ENCODE data around the gene RNF115.

DNA sequence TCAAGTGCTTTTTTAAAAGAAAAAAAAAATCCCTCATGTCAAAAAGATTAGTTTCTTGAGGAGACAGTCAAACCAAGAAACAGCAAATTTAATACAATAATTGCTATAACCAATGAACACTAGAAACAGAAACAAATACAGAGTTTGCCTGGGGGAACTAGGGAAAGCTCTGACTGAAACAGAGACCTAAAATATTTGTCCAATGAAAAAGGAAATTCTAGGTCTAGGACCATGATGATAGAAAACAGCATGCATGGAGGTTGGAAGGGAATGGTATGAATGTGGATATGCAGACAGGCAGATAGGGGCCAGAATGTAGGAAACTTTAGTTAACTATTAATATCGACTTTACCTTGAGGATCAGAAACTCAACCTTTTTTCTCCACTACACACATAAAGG, 31.4 kb downstream of the RNF115 start:
- TF ChIP-seq, protein P1, sequence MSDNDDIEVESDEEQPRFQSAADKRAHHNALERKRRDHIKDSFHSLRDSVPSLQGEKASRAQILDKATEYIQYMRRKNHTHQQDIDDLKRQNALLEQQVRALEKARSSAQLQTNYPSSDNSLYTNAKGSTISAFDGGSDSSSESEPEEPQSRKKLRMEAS (IDR thresholded peaks at IDR 0.05; ENCODE audit: insufficient read depth, insufficient read length): no peak
- TF ChIP-seq POLR2A (IDR thresholded peaks at IDR 0.05; ENCODE audit: low read depth, low read length) (no peak), MYC (IDR thresholded peaks at IDR 0.05; ENCODE audit: low read depth, low read length) (no peak), FOS (IDR thresholded peaks at IDR 0.05; ENCODE audit: borderline replicate concordance, insufficient read depth, low read length) (no peak), EZH2 (IDR thresholded peaks at IDR 0.05; ENCODE audit: borderline replicate concordance, low read depth, low read length, severe bottlenecking) (no peak), GATA2 (IDR thresholded peaks at IDR 0.05; ENCODE audit: insufficient read depth, insufficient read length, low read depth, low read length) (no peak), POLR2AphosphoS5 (IDR thresholded peaks at IDR 0.05; ENCODE audit: insufficient read depth, low read depth, low read length) (no peak), JUN (IDR thresholded peaks at IDR 0.05; ENCODE audit: borderline replicate concordance, insufficient read depth, insufficient read length, low read depth) (no peak)
- TF ChIP-seq, protein P2, sequence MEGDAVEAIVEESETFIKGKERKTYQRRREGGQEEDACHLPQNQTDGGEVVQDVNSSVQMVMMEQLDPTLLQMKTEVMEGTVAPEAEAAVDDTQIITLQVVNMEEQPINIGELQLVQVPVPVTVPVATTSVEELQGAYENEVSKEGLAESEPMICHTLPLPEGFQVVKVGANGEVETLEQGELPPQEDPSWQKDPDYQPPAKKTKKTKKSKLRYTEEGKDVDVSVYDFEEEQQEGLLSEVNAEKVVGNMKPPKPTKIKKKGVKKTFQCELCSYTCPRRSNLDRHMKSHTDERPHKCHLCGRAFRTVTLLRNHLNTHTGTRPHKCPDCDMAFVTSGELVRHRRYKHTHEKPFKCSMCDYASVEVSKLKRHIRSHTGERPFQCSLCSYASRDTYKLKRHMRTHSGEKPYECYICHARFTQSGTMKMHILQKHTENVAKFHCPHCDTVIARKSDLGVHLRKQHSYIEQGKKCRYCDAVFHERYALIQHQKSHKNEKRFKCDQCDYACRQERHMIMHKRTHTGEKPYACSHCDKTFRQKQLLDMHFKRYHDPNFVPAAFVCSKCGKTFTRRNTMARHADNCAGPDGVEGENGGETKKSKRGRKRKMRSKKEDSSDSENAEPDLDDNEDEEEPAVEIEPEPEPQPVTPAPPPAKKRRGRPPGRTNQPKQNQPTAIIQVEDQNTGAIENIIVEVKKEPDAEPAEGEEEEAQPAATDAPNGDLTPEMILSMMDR (IDR thresholded peaks at IDR 0.05; ENCODE audit: extremely low read depth in 1 of 2, insufficient read depth in 1 of 2, low read depth in 1 of 2, low read length in 2 of 2): no peak
